Adipocyte (in vitro differentiated cells): ENCODE measurements around the gene PCDHA1.
"Not testable (repeated sequence)": the region's sequence is repeated elsewhere in the genome, so short reads cannot be mapped to it uniquely, and the experiment has no call there.

Experiments
- DNase-seq: peaks from one replicate; pipeline ENCODE4 v3.0.0-alpha.2; 2015; ENCODE audit warnings: low read depth
- H3K27me3 ChIP-seq: replicated peaks from 2 replicates; pipeline ENCODE4 v1.7.0; 2013; ENCODE audit warnings: mild to moderate bottlenecking, low read length, moderate library complexity; ENCODE audit not compliant: control insufficient read depth, insufficient read depth
- H3K36me3 ChIP-seq: 2 replicates; pipeline ENCODE4 v1.7.0; 2013; ENCODE audit warnings: low read length, mild to moderate bottlenecking, moderate library complexity; ENCODE audit not compliant: control insufficient read depth, insufficient read depth, severe bottlenecking
- H3K4me1 ChIP-seq: 2 replicates; pipeline ENCODE4 v1.7.0; 2013; ENCODE audit warnings: mild to moderate bottlenecking, low read length, moderate library complexity; ENCODE audit not compliant: control insufficient read depth, insufficient read depth
- H3K4me3 ChIP-seq: 2 replicates; pipeline ENCODE4 v1.7.0; 2013; ENCODE audit warnings: mild to moderate bottlenecking, low read length, moderate library complexity
- H3K9ac ChIP-seq: 2 replicates; pipeline ENCODE4 v1.7.0; 2013; ENCODE audit warnings: mild to moderate bottlenecking, low read length, moderate library complexity
- H3K9me3 ChIP-seq: 2 replicates; pipeline ENCODE4 v1.7.0; 2013; ENCODE audit warnings: mild to moderate bottlenecking, low read length, moderate library complexity; ENCODE audit not compliant: control insufficient read depth

PCDHA1 gene

DNA sequence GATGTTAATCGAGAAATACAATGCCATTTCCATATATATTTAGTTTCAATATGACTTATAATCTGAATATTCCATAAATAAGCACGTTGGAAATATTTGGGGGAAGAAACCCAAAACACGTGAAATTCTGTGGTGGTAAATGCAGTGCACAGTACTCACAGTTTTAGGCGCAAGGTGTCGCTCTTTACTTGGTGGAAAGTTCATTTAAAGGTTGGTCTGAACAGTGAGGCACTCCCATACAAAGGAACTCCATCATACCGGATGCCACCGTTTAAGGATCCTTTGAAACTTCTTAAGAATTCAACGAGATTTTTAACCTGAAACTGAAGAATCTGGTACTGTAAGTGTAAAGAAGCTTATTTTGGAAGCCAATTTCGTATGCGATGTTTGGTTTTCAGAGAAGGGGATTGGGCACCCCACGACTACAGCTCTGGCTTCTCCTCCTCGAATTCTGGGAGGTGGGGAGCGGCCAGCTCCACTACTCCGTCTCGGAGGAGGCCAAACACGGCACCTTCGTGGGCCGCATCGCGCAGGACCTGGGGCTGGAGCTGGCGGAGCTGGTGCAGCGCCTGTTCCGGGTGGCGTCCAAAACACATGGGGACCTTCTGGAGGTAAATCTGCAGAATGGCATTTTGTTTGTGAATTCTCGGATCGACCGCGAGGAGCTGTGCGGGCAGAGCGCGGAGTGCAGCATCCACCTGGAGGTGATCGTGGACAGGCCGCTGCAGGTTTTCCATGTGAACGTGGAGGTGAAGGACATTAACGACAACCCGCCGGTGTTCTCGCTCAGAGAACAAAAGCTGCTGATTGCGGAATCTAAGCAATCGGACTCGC lies 83.0 kb downstream of the PCDHA1 start, which contains the start of gene PCDHA11:
TSS of gene PCDHA11 (plus strand) at position 237 of the 834 bp plus-strand sequence. CDS start at position 384, 147 bp downstream.
- Histone ChIP-seq H3K4me1 (no peaks in the 10 kb centered on the region), H3K9me3 (peaks cover 30% of the 10 kb centered on the region), H3K4me3 (no peak within 1 kb of the TSS), H3K9ac (no peak within 1 kb of the TSS), H3K27me3 (no peaks in the 10 kb centered on the region), H3K36me3 (no peaks in the 10 kb centered on the region)
- DNase-seq, result peak; percentile 8

DNA sequence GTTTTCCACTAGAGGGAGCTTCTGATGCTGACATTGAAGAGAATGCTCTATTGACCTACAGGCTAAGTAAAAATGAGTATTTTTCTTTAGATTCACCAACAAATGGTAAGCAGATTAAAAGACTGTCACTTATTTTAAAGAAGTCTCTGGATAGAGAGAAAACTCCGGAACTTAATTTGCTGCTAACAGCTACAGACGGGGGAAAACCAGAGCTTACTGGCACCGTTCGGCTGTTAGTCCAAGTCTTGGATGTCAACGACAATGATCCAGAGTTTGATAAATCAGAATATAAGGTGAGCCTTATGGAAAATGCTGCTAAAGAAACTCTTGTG lies 83.6 kb downstream of the PCDHA1 start:
- H3K36me3 ChIP-seq, result no peaks in the 10 kb centered on the region
- no peaks in the 10 kb centered on the region for H3K4me1 ChIP-seq
- peaks cover 24% of the 10 kb centered on the region for H3K9me3 ChIP-seq
- no peak overlapping the region for H3K4me3 ChIP-seq
- H3K9ac ChIP-seq, result no peak overlapping the region
- H3K27me3 ChIP-seq, result no peaks in the 10 kb centered on the region
- no peak for DNase-seq

- Histone ChIP-seq H3K9ac (no peak overlapping the region), H3K36me3 (no peaks in the 10 kb centered on the region), H3K27me3 (no peaks in the 10 kb centered on the region), H3K9me3 (peaks cover 22% of the 10 kb centered on the region), H3K4me3 (no peak overlapping the region), H3K4me1 (no peaks in the 10 kb centered on the region)
- DNase-seq, result no peak
Measured at GRCh38 chr5:140870221-140871201, 84.6 kb downstream of the PCDHA1 start.

DNA sequence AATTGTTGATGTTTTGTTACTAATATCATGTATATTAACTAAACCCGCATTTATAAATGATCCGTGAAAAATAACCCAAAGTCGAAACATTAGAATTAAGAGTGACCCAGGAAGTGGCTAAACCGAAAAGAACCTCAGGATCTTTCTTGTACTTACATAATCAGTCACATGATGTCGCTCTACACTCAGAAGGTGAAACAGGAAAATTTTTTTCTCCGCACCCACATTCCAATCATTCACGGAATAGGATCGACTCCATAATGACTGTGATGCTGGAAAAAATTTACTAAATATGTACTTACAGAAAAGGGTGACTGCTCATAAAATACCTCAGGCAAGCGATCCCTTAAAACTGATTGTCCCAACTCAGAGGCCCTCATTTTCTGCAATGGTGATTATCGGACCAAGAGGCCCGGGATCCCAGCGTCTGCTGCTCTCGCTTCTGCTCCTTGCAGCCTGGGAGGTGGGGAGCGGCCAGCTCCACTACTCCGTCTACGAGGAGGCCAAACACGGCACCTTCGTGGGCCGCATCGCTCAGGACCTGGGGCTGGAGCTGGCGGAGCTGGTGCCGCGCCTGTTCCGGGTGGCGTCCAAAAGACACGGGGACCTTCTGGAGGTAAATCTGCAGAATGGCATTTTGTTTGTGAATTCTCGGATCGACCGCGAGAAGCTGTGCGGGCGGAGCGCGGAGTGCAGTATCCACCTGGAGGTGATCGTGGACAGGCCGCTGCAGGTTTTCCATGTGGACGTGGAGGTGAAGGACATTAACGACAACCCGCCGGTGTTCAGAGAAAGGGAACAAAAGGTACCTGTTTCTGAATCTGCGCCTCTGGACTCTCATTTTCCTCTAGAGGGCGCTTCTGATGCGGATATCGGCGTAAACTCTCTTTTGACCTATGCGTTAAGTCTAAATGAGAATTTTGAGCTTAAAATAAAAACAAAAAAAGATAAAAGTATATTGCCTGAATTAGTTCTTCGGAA lies 89.4 kb downstream of the PCDHA1 start, which contains the start of gene PCDHA12:
TSS of gene PCDHA12 (plus strand) at position 224 of the 981 bp plus-strand sequence. CDS start at position 389, 165 bp downstream.
- peaks cover 15% of the 10 kb centered on the region for H3K9me3 ChIP-seq
- H3K4me3 ChIP-seq, result no peak within 1 kb of the TSS
- H3K27me3 ChIP-seq, result no peaks in the 10 kb centered on the region
- no peaks in the 10 kb centered on the region for H3K4me1 ChIP-seq
- DNase-seq, result no peak
- H3K36me3 ChIP-seq, result no peaks in the 10 kb centered on the region
- no peak within 1 kb of the TSS for H3K9ac ChIP-seq

- not testable (repeated sequence) for H3K4me3 ChIP-seq, H3K36me3 ChIP-seq, DNase-seq, H3K4me1 ChIP-seq, H3K9ac ChIP-seq, H3K27me3 ChIP-seq
- peaks cover 10% of the 10 kb centered on the region for H3K9me3 ChIP-seq
Measured at GRCh38 chr5:140876541-140877261, 90.8 kb downstream of the PCDHA1 start.

DNA sequence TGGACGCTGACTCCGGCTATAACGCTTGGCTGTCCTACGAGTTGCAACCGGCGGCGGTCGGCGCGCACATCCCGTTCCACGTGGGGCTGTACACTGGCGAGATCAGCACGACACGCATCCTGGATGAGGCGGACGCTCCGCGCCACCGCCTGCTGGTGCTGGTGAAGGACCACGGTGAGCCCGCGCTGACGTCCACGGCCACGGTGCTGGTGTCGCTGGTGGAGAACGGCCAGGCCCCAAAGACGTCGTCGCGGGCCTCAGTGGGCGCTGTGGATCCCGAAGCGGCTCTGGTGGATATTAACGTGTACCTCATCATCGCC lies 91.3 kb downstream of the PCDHA1 start:
- no peak for DNase-seq
- Histone ChIP-seq H3K9me3 (peaks cover 8% of the 10 kb centered on the region), H3K36me3 (no peaks in the 10 kb centered on the region), H3K4me3 (no peak overlapping the region), H3K27me3 (no peaks in the 10 kb centered on the region), H3K4me1 (no peaks in the 10 kb centered on the region), H3K9ac (no peak overlapping the region)

- H3K9ac ChIP-seq, result no peak within 1 kb of the TSS
- H3K4me3 ChIP-seq, result peak within 1 kb of the TSS; percentile 48
- no peaks in the 10 kb centered on the region for H3K27me3 ChIP-seq
- no peaks in the 10 kb centered on the region for H3K36me3 ChIP-seq
- DNase-seq, result peak; percentile 0
- peaks cover 7% of the 10 kb centered on the region for H3K9me3 ChIP-seq
- H3K4me1 ChIP-seq, result no peaks in the 10 kb centered on the region
Measured at GRCh38 chr5:140881889-140882590, 96.1 kb downstream of the PCDHA1 start, which contains the start of gene PCDHA13. Gene PCDHA13, plus strand, starts transcription at chr5:140882124. Its CDS starts 145 bp downstream, at chr5:140882269.

GRCh38 chr5:140882591-140882899 lies 96.6 kb downstream of the PCDHA1 start:
- H3K36me3 ChIP-seq, result no peaks in the 10 kb centered on the region
- peaks cover 7% of the 10 kb centered on the region for H3K9me3 ChIP-seq
- peak overlapping the region; percentile 48 for H3K4me3 ChIP-seq
- no peak overlapping the region for H3K9ac ChIP-seq
- DNase-seq, result peak; percentile 0
- H3K27me3 ChIP-seq, result no peaks in the 10 kb centered on the region
- no peaks in the 10 kb centered on the region for H3K4me1 ChIP-seq

DNA sequence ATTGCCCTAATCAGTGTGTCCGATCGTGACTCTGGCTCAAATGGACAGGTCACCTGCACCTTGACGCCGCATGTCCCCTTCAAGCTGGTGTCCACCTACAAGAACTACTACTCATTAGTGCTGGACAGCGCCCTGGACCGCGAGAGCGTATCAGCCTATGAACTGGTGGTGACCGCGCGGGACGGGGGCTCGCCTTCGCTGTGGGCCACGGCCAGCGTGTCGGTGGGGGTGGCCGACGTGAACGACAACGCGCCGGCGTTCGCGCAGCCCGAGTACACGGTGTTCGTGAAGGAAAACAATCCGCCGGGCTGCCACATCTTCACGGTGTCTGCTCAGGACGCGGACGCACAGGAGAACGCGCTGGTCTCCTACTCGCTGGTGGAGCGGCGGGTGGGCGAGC lies 97.4 kb downstream of the PCDHA1 start:
- no peak for DNase-seq
- no peak overlapping the region for H3K4me3 ChIP-seq

More for the DNA sequence above, 97.4 kb downstream of the PCDHA1 start:
- H3K9me3 ChIP-seq, result peaks cover 12% of the 10 kb centered on the region
- H3K9ac ChIP-seq, result no peak overlapping the region
- H3K27me3 ChIP-seq, result no peaks in the 10 kb centered on the region
- H3K36me3 ChIP-seq, result no peaks in the 10 kb centered on the region
- no peaks in the 10 kb centered on the region for H3K4me1 ChIP-seq
